Omental fat pad (tissue), 4 donors: ENCODE results near the gene ZCCHC17. TPM values are rescaled to one million over a fixed set of nuclear protein-coding genes. Genes with fewer than 3 reads are reported as not detected.
A peak's percentile ranks its signal among the peaks of the same experiment; 100 is the strongest.

Experiments
- ATAC-seq: fragments of 150-250 bp; one replicate; pipeline ENCODE4 v1.9.1; 2016; ENCODE audit warnings: mild to moderate bottlenecking, moderate library complexity; ENCODE audit not compliant: low FRiP score
- DNase-seq: peaks from one replicate; pipeline ENCODE4 v3.0.0-alpha.2; 2019; ENCODE audit warnings: low spot score
- CTCF ChIP-seq, 3 donors: fragments of 450-650 bp; IDR thresholded peaks; one replicate each; pipeline ENCODE4 v1.5.1; 2016 to 2017; ENCODE audit warnings: antibody characterized with exemption in 3 of 3, mild to moderate bottlenecking in 3 of 3, moderate library complexity in 2 of 3
- total RNA-seq, 4 donors: library from RNA; depleted of rRNA; stranded (reverse); fragments of >200 nt; gene quantifications; one replicate each; pipeline ENCODE4 v1.1.0, GENCODE V29; 2016

ZCCHC17 gene
- total RNA-seq, 4 donors from 2014 or later: 18.3 to 22.5 (median 18.8) TPM

- DNase-seq (no peak), ATAC-seq (no peak)
- no peak for TF ChIP-seq CTCF (IDR thresholded peaks at IDR 0.05)
These were observed 73.2 kb downstream of the ZCCHC17 start for GRCh38 chr1:31370021-31370420.

DNA sequence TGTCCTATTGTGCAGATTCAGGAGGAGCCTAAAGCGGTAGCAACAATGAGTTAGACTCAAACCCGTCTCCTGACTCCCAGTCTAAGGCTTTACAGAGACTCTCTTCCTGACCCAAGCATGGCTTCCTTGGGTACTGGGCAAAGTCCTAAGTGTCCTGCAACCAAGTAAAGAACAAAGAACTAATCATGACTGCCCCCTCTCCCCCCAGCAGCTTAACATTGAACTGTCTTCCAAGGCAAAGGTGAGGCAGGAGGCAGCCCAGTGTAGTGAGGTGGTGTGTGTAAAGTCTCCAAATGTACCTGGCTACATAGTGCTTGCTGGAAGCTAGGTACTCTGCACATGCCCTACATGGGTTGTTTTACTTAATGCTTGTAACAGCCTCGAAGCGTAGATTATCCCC lies 73.7 kb downstream of the ZCCHC17 start:
- ATAC-seq: no peak
- DNase-seq: no peak
- TF ChIP-seq CTCF (IDR thresholded peaks at IDR 0.05): no peak

- ATAC-seq (no peak), DNase-seq (no peak)
- no peak for TF ChIP-seq CTCF (IDR thresholded peaks at IDR 0.05)
These were observed 74.5 kb downstream of the ZCCHC17 start for GRCh38 chr1:31371121-31371959.

DNA sequence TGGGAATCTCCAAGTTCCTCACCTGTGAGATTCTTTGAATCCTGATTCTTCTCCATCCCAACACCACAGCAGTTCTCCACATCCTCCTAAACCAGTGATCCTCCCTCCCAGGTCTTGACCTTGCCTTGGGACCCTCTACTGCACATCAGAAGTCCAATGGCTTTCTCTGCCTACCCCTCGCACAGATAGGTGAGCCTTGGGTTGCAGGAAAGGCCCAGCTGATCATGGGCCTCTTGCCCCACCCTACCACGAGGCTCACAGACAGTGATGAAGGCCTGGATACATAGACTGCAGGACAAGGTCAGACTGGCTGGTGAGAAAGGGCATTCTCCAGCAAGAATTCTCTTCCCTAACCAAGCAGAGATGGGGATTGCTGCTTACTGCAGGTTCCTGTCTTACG lies 75.2 kb downstream of the ZCCHC17 start:
- no peak for ATAC-seq
- TF ChIP-seq CTCF (IDR thresholded peaks at IDR 0.05): no peak
- DNase-seq: no peak

DNA sequence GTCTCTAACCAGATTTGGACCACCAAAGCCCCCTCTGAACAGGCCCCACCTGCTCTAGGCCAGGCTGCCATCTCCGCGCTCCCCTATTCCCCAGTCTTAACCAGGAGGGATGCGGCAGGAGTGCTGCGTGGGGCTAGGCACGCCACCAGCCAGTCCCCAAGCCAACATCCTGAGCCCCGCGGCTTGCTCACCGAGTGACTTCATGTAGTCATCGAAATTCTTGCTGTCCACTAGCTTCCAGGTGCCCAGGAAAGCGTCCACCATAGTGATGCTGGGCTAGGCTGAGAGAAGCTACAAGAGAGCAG lies 75.9 kb downstream of the ZCCHC17 start:
- DNase-seq: no peak
- TF ChIP-seq CTCF (IDR thresholded peaks at IDR 0.05): no peak
- no peak for ATAC-seq

- peak; percentile 71 for ATAC-seq
- TF ChIP-seq CTCF (IDR thresholded peaks at IDR 0.05): no peak
- no peak for DNase-seq
These were observed 76.4 kb downstream of the ZCCHC17 start, which contains the start of gene FABP3 for GRCh38 chr1:31373056-31373896. Gene FABP3, minus strand, starts transcription at chr1:31373076. Its CDS starts 62 bp downstream, at chr1:31373014.
